ENCODE measurements around the gene MGAT4C.

- TF ChIP-seq CTCF (IDR thresholded peaks at IDR 0.05) (no peak), POLR2A (IDR thresholded peaks at IDR 0.05) (no peak)
These were observed 309.8 kb downstream of the MGAT4C start for GRCh38 chr12:85946375-85946774.

Measured in lower leg skin (tissue), 3 donors.